K562 (cell line): ENCODE measurements around the gene ELOVL1.

Experiments used
- ATF3 ChIP-seq, 2 experiments: fragments of 450-650 bp in 1 of 2; sonication (generic) in 1 of 2; formaldehyde crosslinking in 1 of 2; IDR thresholded peaks in 1 of 2; conservative IDR thresholded peaks in 1 of 2; 2 replicates each; pipeline versions ENCODE4 v1.6.1 to v1.8.1; 2016 to 2023; ENCODE audit warnings: mild to moderate bottlenecking in 2 of 2, moderate library complexity in 2 of 2, inconsistent platforms in 1 of 2, missing genetic modification reagents in 1 of 2
- ATF7 ChIP-seq: fragments of 450-650 bp; IDR thresholded peaks from 2 replicates; pipeline ENCODE4 v1.7.1; 2014; ENCODE audit warnings: mild to moderate bottlenecking, moderate library complexity
- CEBPZ ChIP-seq: fragments of 150-350 bp; IDR thresholded peaks from 2 replicates; pipeline ENCODE4 v1.6.1; 2014; ENCODE audit warnings: low read depth, mild to moderate bottlenecking, low read length, borderline replicate concordance
- CTCF ChIP-seq, 3 experiments: IDR thresholded peaks in 2 of 3; conservative IDR thresholded peaks in 1 of 3; 2 replicates each; pipeline ENCODE4 v1.5.1; 2011 to 2012; ENCODE audit warnings: low read length in 3 of 3, mild to moderate bottlenecking in 3 of 3, control low read depth in 2 of 3, improper control_type of control experiment in 1 of 3, inconsistent platforms in 1 of 3, low read depth in 1 of 3, mixed read lengths in 1 of 3, moderate library complexity in 1 of 3; ENCODE audit not compliant: insufficient read depth in 2 of 3
- ELF4 ChIP-seq: fragments of 450-650 bp; formaldehyde crosslinking; IDR thresholded peaks from 2 replicates; pipeline ENCODE4 v1.4.0; 2022; ENCODE audit warnings: missing genetic modification characterization
- KDM2B ChIP-seq: fragments of 250-450 bp; sonication (Bioruptor Pico); IDR thresholded peaks from 2 replicates; pipeline ENCODE4 v1.8.0; 2021; ENCODE audit warnings: mild to moderate bottlenecking, moderate library complexity
- MAX ChIP-seq: sonication (generic); formaldehyde crosslinking; IDR thresholded peaks from 2 replicates; pipeline ENCODE4 v1.9.0; 2022; ENCODE audit warnings: mild to moderate bottlenecking, missing genetic modification reagents
- MEF2D ChIP-seq: conservative IDR thresholded peaks from 2 replicates; pipeline ENCODE4 v1.6.1; 2016; ENCODE audit warnings: low read depth, missing genetic modification characterization, missing compliant biosample characterization
- NFATC3 ChIP-seq: fragments of 450-650 bp; IDR thresholded peaks from 2 replicates; pipeline ENCODE4 v1.6.1; 2017; ENCODE audit warnings: mild to moderate bottlenecking
- NFIC ChIP-seq: fragments of 450-650 bp; IDR thresholded peaks from 2 replicates; pipeline ENCODE4 v1.6.1; 2017; ENCODE audit warnings: mild to moderate bottlenecking, inconsistent platforms
- PHF8 ChIP-seq: fragments of 200-600 bp; sonication (generic); IDR thresholded peaks from 2 replicates; pipeline ENCODE4 v1.6.1; 2012; ENCODE audit warnings: mixed run types, mild to moderate bottlenecking, inconsistent platforms, low read length, moderate library complexity, borderline replicate concordance
- RBM15 ChIP-seq: fragments of 200-400 bp; formaldehyde crosslinking; IDR thresholded peaks from 2 replicates; pipeline ENCODE4 v1.6.1; 2018; ENCODE audit warnings: mild to moderate bottlenecking, low read length, moderate library complexity; ENCODE audit not compliant: insufficient read depth
- RBM39 ChIP-seq: fragments of 200-400 bp; formaldehyde crosslinking; optimal IDR thresholded peaks from 2 replicates; pipeline ENCODE3; 2018; ENCODE audit warnings: low read depth, low read length
- RFX5 ChIP-seq: IDR thresholded peaks from 2 replicates; pipeline ENCODE4 v1.6.1; 2011; ENCODE audit warnings: low read depth, mild to moderate bottlenecking, improper control_type of control experiment, low read length

- TF ChIP-seq PHF8 (no peak), CTCF (IDR thresholded peaks at IDR 0.05 in 2 of 3, conservative IDR thresholded peaks at IDR 0.05 in 1 of 3; ENCODE audit: insufficient read depth in 2 of 3, low read depth in 1 of 3, low read length in 3 of 3) (no peak), NFIC (peak; percentile 83), NFATC3 (no peak), ELF4 (no peak), RFX5 (no peak), CEBPZ (no peak), KDM2B (no peak), RBM39 (no peak), ATF3 (IDR thresholded peaks at IDR 0.05) (no peak), ATF3 (CRISPR knock-in tag; conservative IDR thresholded peaks at IDR 0.05) (no peak), ATF7 (no peak), RBM15 (no peak), MAX (CRISPR knock-in tag) (no peak), MEF2D (tag) (no peak)
Measured at GRCh38 chr1:43402089-43402865, 34.5 kb upstream of the ELOVL1 start.
